ENCODE data around the gene KCTD21. TPM values are rescaled to one million over a fixed set of nuclear protein-coding genes. Genes with fewer than 3 reads are reported as not detected.
"Not testable (repeated sequence)": the region's sequence is repeated elsewhere in the genome, so short reads cannot be mapped to it uniquely, and the experiment has no call there.

Gene KCTD21
- total RNA-seq, 1 donor from 2014 or later, result 0.90 TPM

GRCh38 chr11:78224906-78225420 is 36.5 kb upstream of the KCTD21 start:
- Histone ChIP-seq H3F3A (ENCODE audit: low read depth) (no peaks in the 10 kb centered on the region), H3K27ac (no peak overlapping the region), H2AFZ (replicated peaks) (no peak overlapping the region), H3K27me3 (no peaks in the 10 kb centered on the region), H3K79me2 (ENCODE audit: low read depth) (no peaks in the 10 kb centered on the region), H3K9ac (no peak overlapping the region), H3K36me3 (no peaks in the 10 kb centered on the region), H3K9me3 (ENCODE audit: low read depth) (no peaks in the 10 kb centered on the region), H4K20me1 (ENCODE audit: low read depth) (no peaks in the 10 kb centered on the region), H3K4me2 (no peak overlapping the region), H3K4me1 (no peaks in the 10 kb centered on the region), H3K4me3 (no peak overlapping the region)
- DNase-seq (ENCODE audit: low spot score), result no peak
- peaks cover 28% of the 10 kb centered on the region for H3K36me3 Mint-ChIP-seq
- H3K4me1 Mint-ChIP-seq, result no peaks in the 10 kb centered on the region
- no peak overlapping the region for H3K4me3 Mint-ChIP-seq
- H3K9me3 Mint-ChIP-seq, result no peaks in the 10 kb centered on the region
- H3K27me3 Mint-ChIP-seq (ENCODE audit: insufficient read depth, low read depth), result peaks cover 2% of the 10 kb centered on the region
- no peak overlapping the region for H3K27ac Mint-ChIP-seq
- TF ChIP-seq, protein P1, sequence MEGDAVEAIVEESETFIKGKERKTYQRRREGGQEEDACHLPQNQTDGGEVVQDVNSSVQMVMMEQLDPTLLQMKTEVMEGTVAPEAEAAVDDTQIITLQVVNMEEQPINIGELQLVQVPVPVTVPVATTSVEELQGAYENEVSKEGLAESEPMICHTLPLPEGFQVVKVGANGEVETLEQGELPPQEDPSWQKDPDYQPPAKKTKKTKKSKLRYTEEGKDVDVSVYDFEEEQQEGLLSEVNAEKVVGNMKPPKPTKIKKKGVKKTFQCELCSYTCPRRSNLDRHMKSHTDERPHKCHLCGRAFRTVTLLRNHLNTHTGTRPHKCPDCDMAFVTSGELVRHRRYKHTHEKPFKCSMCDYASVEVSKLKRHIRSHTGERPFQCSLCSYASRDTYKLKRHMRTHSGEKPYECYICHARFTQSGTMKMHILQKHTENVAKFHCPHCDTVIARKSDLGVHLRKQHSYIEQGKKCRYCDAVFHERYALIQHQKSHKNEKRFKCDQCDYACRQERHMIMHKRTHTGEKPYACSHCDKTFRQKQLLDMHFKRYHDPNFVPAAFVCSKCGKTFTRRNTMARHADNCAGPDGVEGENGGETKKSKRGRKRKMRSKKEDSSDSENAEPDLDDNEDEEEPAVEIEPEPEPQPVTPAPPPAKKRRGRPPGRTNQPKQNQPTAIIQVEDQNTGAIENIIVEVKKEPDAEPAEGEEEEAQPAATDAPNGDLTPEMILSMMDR (IDR thresholded peaks at IDR 0.05), result no peak
- TF ChIP-seq EZH2 (IDR thresholded peaks at IDR 0.05), result no peak
- no peak for TF ChIP-seq EZH2phosphoT487 (IDR thresholded peaks at IDR 0.05)

DNA sequence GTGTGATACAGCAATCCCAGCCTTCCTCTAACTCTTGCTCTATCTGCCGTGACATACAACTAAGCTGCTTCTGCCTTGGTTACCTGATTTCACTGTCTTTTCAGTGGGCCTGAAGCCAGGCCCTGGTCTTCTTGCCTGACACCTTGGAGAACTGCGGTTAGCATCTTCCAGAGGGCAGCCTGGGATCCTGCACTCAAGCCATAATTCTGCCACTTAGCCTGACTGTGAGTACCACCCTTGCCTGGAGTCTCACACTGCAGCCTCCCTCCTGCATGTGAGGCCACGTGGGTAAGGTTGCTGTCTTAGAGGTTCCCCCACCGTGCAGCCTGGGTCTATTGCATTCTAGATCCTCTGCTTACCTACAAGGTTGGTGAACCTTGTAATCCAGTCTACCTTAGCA is 36.1 kb upstream of the KCTD21 start:
- Histone ChIP-seq H3K79me2 (ENCODE audit: low read depth) (no peaks in the 10 kb centered on the region), H3K4me3 (no peak overlapping the region), H3K27ac (no peak overlapping the region), H3F3A (ENCODE audit: low read depth) (no peaks in the 10 kb centered on the region), H3K27me3 (no peaks in the 10 kb centered on the region), H3K4me1 (no peaks in the 10 kb centered on the region), H3K4me2 (no peak overlapping the region), H3K9me3 (ENCODE audit: low read depth) (no peaks in the 10 kb centered on the region), H4K20me1 (ENCODE audit: low read depth) (no peaks in the 10 kb centered on the region), H3K36me3 (no peaks in the 10 kb centered on the region), H2AFZ (replicated peaks) (no peak overlapping the region), H3K9ac (no peak overlapping the region)
- Mint-ChIP-seq H3K4me3 (no peak overlapping the region), H3K27me3 (ENCODE audit: insufficient read depth, low read depth) (peaks cover 2% of the 10 kb centered on the region), H3K4me1 (no peaks in the 10 kb centered on the region), H3K36me3 (peaks cover 29% of the 10 kb centered on the region), H3K27ac (no peak overlapping the region), H3K9me3 (no peaks in the 10 kb centered on the region)
- DNase-seq (ENCODE audit: low spot score), result no peak
- TF ChIP-seq EZH2 (IDR thresholded peaks at IDR 0.05) (no peak), EZH2phosphoT487 (IDR thresholded peaks at IDR 0.05) (no peak)
- TF ChIP-seq, protein P1 (IDR thresholded peaks at IDR 0.05), result no peak

DNA sequence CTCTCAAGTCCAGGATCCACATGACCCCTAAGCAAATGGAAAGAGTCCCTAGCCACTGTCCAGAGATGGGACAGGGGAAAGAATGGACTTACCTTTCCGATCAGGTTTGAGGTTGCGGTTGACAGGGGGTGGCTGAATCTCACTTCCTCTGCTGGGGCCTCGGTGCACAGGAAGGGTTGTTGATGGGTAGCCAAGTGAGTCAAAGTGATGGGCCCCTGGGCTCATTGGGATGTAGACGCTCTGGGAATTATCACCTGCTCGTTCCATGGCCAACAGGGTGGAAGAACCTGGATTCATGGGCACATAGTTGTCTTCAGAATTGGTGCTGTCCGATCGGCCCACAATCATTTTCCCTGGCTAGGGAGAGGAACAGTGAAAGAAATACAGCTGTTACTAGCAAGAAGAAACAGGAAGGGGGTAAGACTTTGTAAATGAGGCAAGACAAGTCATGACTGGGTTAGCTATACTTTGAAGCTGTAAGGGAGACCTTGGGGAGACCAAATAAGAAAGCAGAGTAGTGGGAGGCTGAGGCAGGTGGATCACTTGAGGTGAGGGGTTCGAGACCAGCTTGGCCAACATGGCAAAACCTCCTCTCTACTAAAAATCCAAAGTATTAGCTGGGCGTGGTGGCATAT is 35.0 kb upstream of the KCTD21 start:
- Mint-ChIP-seq H3K9me3 (no peaks in the 10 kb centered on the region), H3K27me3 (ENCODE audit: insufficient read depth, low read depth) (peaks cover 2% of the 10 kb centered on the region), H3K4me3 (no peak overlapping the region), H3K4me1 (no peaks in the 10 kb centered on the region), H3K36me3 (peaks cover 35% of the 10 kb centered on the region), H3K27ac (no peak overlapping the region)
- DNase-seq (ENCODE audit: low spot score), result no peak
- Histone ChIP-seq H3K4me1 (no peaks in the 10 kb centered on the region), H3K79me2 (ENCODE audit: low read depth) (no peaks in the 10 kb centered on the region), H3K9ac (no peak overlapping the region), H3K27me3 (no peaks in the 10 kb centered on the region), H2AFZ (replicated peaks) (no peak overlapping the region), H3K36me3 (no peaks in the 10 kb centered on the region), H3F3A (ENCODE audit: low read depth) (no peaks in the 10 kb centered on the region), H4K20me1 (ENCODE audit: low read depth) (no peaks in the 10 kb centered on the region), H3K9me3 (ENCODE audit: low read depth) (no peaks in the 10 kb centered on the region), H3K4me2 (no peak overlapping the region), H3K4me3 (no peak overlapping the region), H3K27ac (no peak overlapping the region)
- TF ChIP-seq, protein P1 (IDR thresholded peaks at IDR 0.05), result no peak
- no peak for TF ChIP-seq EZH2 (IDR thresholded peaks at IDR 0.05)
- TF ChIP-seq EZH2phosphoT487 (IDR thresholded peaks at IDR 0.05), result no peak

DNA sequence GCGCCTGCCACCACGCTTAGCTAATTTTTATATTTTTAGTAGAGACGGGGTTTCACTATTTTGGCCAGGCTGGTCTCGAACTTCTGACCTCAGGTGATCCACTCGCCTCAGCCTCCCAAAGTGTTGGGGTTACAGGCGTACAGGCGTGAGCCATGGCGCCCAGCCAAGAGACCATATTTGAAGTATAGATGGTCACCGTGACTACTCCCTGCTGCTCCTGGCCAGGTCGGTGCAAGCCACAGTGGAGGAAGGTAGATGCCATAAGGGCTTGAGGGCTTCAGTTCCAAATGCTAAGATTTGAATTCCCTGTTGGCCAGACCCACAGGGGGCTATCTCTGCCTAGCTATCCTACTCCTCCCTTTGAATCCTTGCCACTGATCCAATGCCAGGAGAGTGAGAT is 34.3 kb upstream of the KCTD21 start:
- H3K4me2 ChIP-seq; H3K4me3 Mint-ChIP-seq; DNase-seq (ENCODE audit: low spot score); H3K4me1 Mint-ChIP-seq; H3K9me3 ChIP-seq (ENCODE audit: low read depth); H3K27me3 Mint-ChIP-seq (ENCODE audit: insufficient read depth, low read depth); H3K9me3 Mint-ChIP-seq; H3K27me3 ChIP-seq; H3K27ac Mint-ChIP-seq; H3K4me3 ChIP-seq; H3F3A ChIP-seq (ENCODE audit: low read depth); H3K36me3 ChIP-seq; H2AFZ ChIP-seq (replicated peaks); H3K4me1 ChIP-seq; H3K27ac ChIP-seq; H3K79me2 ChIP-seq (ENCODE audit: low read depth); H3K9ac ChIP-seq; H4K20me1 ChIP-seq (ENCODE audit: low read depth): not testable (repeated sequence)
- H3K36me3 Mint-ChIP-seq, result peaks cover 39% of the 10 kb centered on the region

All from neural progenitor cell (in vitro differentiated cells).